Heart left ventricle (tissue), 16 donors: ENCODE results near the gene RFX4. TPM values are rescaled to one million over a fixed set of nuclear protein-coding genes. Genes with fewer than 3 reads are reported as not detected.

Experiments
- ATAC-seq, 4 donors: fragments of 200-7000 bp; cut with Tn5 transposase; one replicate each; pipeline ENCODE4 v1.9.1; 2020 to 2022; ENCODE audit warnings: moderate library complexity in 4 of 4, mild to moderate bottlenecking in 3 of 4, moderate number of reproducible peaks in 1 of 4
- DNase-seq, 5 donors: peaks; one replicate each; pipeline ENCODE4 v3.0.0-alpha.2; 2020
- H3K27ac ChIP-seq, 12 donors: fragments of 200-600 bp; sonication (generic) in 4 of 12; one replicate each; pipeline versions ENCODE4 v1.5.0 to v1.8.0; 2016 to 2022; ENCODE audit warnings: mild to moderate bottlenecking in 2 of 12
- H3K27me3 ChIP-seq, 9 donors: fragments of 200-600 bp; sonication (generic) in 2 of 9; one replicate each; pipeline versions ENCODE4 v1.5.1 to v1.8.0; 2016 to 2022; ENCODE audit warnings: mild to moderate bottlenecking in 3 of 9
- H3K36me3 ChIP-seq, 9 donors: fragments of 200-600 bp; sonication (generic) in 2 of 9; one replicate each; pipeline versions ENCODE4 v1.5.0 to v1.8.0; 2018 to 2022; ENCODE audit warnings: mild to moderate bottlenecking in 2 of 9
- H3K4me1 ChIP-seq, 12 donors: fragments of 200-600 bp; sonication (generic) in 4 of 12; one replicate each; pipeline versions ENCODE4 v1.5.0 to v1.8.0; 2016 to 2022; ENCODE audit warnings: mild to moderate bottlenecking in 3 of 12
- H3K4me3 ChIP-seq, 12 donors: fragments of 200-600 bp; sonication (generic) in 4 of 12; one replicate each; pipeline versions ENCODE4 v1.5.0 to v1.8.0; 2017 to 2022; ENCODE audit warnings: mild to moderate bottlenecking in 9 of 12, moderate library complexity in 4 of 12
- H3K9me3 ChIP-seq, 12 donors: fragments of 200-600 bp; sonication (generic) in 4 of 12; one replicate each; pipeline versions ENCODE4 v1.5.0 to v1.8.0; 2016 to 2022; ENCODE audit warnings: mild to moderate bottlenecking in 1 of 12
- POLR2A ChIP-seq, 2 donors: fragments of 450-650 bp; IDR thresholded peaks; one replicate each; pipeline ENCODE4 v1.6.1; 2017; ENCODE audit warnings: antibody characterized with exemption in 2 of 2, mild to moderate bottlenecking in 2 of 2, moderate library complexity in 2 of 2
- WGBS, 4 donors: extraction: QIAGEN DNeasy Blood & Tissue Kit in 2 of 4; methylation state at CpG; one replicate each; pipeline versions ENCODE4 v1.1.5 to v1.1.7; 2013 to 2018; 5-methylcytosine and 5-hydroxymethylcytosine counted together
- intact Hi-C, 10 donors: fragments of 100-400 bp; cut with DNase I; formaldehyde crosslinking; loops; one replicate each; pipeline versions ENCODE4 v1.11.1 to v1.14.2; 2022
- polyA plus RNA-seq, 2 donors: library from polyadenylated mRNA; stranded (reverse); fragments of 200-250 nt; gene quantifications; one replicate each; pipeline ENCODE4 v1.2.3, GENCODE V29; 2013
- total RNA-seq, 9 donors: library from RNA; depleted of rRNA in 2 of 9; stranded (reverse); fragments of >200 nt in 2 of 9; fragmentation: NEBNext Ultra II Directional in 3 of 9; extraction: Animal tissue kit (Norgen Biotek cat#: 25700) in 3 of 9; gene quantifications; one replicate each; pipeline versions ENCODE4 v1.1.0 to v1.2.4, GENCODE V29; 2016 to 2023
- TF ChIP-seq, protein P1 (sequence below), 12 donors: fragments of 200-600 bp; sonication (generic) in 4 of 12; IDR thresholded peaks; one replicate each; pipeline versions ENCODE4 v1.5.0 to v1.8.0; 2018 to 2022; ENCODE audit warnings: antibody characterized with exemption in 12 of 12, mild to moderate bottlenecking in 5 of 12
- donor health status: ischemic (EF 13 %, LVEDD 7.1; RV severe dilation, severe dysfunction).
- donor health status: healthy with polysubstance abuse.
- donor health status: DM: no; HTN: yes; CAD: no.
- donor health status: DM: no; HTN: no; CAD: no.
- donor health status: ischemic (EF 25% LVEDD 6.9; RV normal size, moderate dysfunction).
- donor health status: ischemic (EF 25% LVEDD 5.7; RV mildly dilated, moderate dysfunction).
- donor health status: healthy.
- donor health status: DM: yes; HTN: yes; CAD: no.
- donor health status: ischemic (EF 35%, LVEDD 5.7; RV mildly dilated, moderate dysfunction).
- donor health status: nonischemic (EF 11% LVEDD 7.7; RV severe dilation, severe dysfunction).
- donor health status: DM: yes; HTN: yes; CAD: no.
- donor health status: PGD.
- donor health status: ischemic (EF 29% LVEDD 5.4; RV normal size, mild dysfunction).
- donor health status: nonischemic (EF 23%, LVEDD 6.1; RV moderate dilation, normal function).

Gene RFX4
- total and polyA plus RNA-seq, 11 donors: 0.09 TPM; not detected in 9

DNA sequence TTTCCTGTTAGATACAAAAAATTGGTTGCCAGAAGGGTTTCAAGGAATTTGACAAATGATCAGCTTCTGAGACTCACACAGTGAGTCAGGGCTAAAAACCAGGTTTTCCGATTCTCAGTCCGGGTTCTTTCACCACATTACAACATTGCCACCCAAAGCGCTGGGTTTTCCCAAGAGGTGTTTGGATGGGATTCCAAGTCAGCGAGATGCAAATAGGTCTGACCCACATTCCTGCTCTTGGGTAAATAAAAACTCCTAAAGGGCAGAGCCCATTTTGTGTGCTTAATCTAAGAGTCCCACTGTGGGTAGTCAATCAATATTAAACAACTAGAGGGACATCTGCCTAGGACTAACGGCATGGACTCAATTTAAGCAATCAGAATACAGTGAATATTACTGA is 186.3 kb downstream of the RFX4 start:
- 65 to 73% (median 69%) methylated on average over 5 of the region's 5 CpGs for WGBS, 4 donors
- intact Hi-C loops: no loop called here
- Histone ChIP-seq H3K9me3 (no peaks in the 10 kb centered on the region), H3K27ac (no peak overlapping the region), H3K4me1 (peaks cover 0 to 44% (median 14%) of the 10 kb centered on the region in 12 donors), H3K36me3 (no peaks in the 10 kb centered on the region), H3K4me3 (no peak overlapping the region), H3K27me3 (peaks cover 0 to 9% (median 0%) of the 10 kb centered on the region in 9 donors)
- ATAC-seq (no peak), DNase-seq (no peak)
- TF ChIP-seq, protein P1, sequence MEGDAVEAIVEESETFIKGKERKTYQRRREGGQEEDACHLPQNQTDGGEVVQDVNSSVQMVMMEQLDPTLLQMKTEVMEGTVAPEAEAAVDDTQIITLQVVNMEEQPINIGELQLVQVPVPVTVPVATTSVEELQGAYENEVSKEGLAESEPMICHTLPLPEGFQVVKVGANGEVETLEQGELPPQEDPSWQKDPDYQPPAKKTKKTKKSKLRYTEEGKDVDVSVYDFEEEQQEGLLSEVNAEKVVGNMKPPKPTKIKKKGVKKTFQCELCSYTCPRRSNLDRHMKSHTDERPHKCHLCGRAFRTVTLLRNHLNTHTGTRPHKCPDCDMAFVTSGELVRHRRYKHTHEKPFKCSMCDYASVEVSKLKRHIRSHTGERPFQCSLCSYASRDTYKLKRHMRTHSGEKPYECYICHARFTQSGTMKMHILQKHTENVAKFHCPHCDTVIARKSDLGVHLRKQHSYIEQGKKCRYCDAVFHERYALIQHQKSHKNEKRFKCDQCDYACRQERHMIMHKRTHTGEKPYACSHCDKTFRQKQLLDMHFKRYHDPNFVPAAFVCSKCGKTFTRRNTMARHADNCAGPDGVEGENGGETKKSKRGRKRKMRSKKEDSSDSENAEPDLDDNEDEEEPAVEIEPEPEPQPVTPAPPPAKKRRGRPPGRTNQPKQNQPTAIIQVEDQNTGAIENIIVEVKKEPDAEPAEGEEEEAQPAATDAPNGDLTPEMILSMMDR (IDR thresholded peaks at IDR 0.05): no peak
- TF ChIP-seq POLR2A (IDR thresholded peaks at IDR 0.05): no peak

DNA sequence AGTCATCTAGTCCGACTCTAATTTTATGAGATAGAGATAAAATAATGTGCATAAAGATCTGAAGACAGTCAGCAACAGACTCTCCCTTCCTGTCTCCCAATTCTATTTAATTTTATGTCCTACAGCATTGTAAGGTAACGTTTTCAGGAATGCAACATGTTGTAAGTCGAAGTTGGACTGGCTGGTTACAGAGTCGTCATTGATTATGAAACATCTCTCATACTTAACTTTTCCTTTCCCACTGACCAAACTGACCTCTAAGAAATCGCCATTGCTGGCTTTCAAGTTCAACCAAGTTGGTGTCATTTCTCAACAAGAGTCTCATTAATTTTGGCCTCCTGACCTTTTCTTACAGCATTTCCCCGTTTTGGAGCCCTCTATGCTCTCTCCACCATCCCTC is 186.7 kb downstream of the RFX4 start:
- Histone ChIP-seq H3K9me3 (no peaks in the 10 kb centered on the region), H3K4me3 (no peak overlapping the region), H3K27me3 (peaks cover 0 to 9% (median 0%) of the 10 kb centered on the region in 9 donors), H3K27ac (no peak overlapping the region), H3K36me3 (no peaks in the 10 kb centered on the region), H3K4me1 (peaks cover 0 to 43% (median 14%) of the 10 kb centered on the region in 12 donors)
- ATAC-seq: no peak
- 72 to 79% (median 74%) methylated on average over 6 of the region's 6 CpGs for WGBS, 4 donors
- DNase-seq: no peak
- TF ChIP-seq, protein P1 (IDR thresholded peaks at IDR 0.05): no peak
- TF ChIP-seq POLR2A (IDR thresholded peaks at IDR 0.05): no peak
- intact Hi-C loops: no loop called here

DNA sequence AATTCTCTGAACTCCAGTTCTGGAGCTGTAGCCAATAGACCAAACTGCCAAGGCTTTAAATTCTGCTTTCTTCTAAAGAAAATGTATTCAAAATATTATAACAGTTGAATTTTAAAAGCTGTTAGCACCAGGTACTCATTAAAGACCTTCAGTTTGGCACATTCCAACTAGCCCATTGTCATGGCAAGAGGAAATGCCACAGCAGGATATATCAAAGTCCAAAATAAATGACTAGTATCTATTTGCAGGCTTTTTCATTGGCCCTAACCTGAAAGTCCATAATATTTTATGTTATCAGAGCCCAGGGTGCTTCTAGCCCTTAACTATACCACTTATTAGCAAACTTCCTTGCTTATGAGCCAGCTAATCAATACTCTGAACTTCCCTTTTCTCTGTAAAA is 188.6 kb downstream of the RFX4 start:
- H3K4me3 ChIP-seq: no peak overlapping the region
- intact Hi-C loops: loop anchor here in 4 of 10 donors (5.0 to 10.0 kb wide), 2 partner anchors 71 to 183 kb away; partner anchors contain the start of gene TMEM263 (in 1 of the 4)
- peaks cover 0 to 9% (median 0%) of the 10 kb centered on the region in 9 donors for H3K27me3 ChIP-seq
- no peaks in the 10 kb centered on the region for H3K36me3 ChIP-seq
- no peak for DNase-seq
- peak overlapping the region in 5 of 12 donors; percentile 16 to 31 (median 19) for H3K27ac ChIP-seq
- H3K4me1 ChIP-seq: peaks cover 5 to 49% (median 18%) of the 10 kb centered on the region in 12 donors
- H3K9me3 ChIP-seq: no peaks in the 10 kb centered on the region
- TF ChIP-seq, protein P1 (IDR thresholded peaks at IDR 0.05): no peak
- no peak for TF ChIP-seq POLR2A (IDR thresholded peaks at IDR 0.05)
- ATAC-seq: no peak

DNA sequence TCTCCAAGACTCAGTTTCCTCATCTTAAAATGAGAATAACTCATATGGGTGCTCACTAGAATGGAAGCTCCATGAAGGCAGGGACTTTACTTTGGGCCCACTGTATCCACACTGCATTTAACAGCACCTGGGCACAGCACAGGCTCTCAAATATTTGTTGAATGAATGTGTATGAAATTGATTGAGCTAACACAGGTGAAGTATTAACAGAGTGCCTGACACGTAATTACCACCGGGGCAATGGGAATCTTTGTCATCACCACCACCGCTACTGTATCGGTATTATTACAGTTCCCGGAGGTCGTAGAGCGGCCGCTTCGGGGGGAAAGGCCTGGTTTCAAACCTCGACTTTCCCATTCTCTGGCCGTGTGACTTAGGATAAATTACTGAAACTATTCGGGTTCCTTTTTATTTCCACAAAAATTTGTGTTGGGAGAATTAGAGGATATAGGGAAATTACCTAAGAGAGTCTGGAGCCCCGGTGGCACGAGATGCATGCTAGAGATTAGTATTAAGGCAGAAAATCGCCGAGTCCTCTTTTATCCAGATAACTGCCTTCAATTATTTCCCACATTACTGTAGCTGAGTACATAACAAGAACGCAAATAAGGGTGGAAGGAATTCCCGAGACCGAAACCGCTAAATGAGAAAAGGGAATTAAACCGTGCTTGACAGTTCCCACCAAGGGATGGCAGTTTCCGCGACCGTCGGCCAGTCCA is 190.6 kb downstream of the RFX4 start:
- no peaks in the 10 kb centered on the region for H3K36me3 ChIP-seq
- H3K27ac ChIP-seq: peak overlapping the region; percentile 71 to 99 (median 96)
- peak overlapping the region; percentile 22 to 96 (median 87) for H3K4me3 ChIP-seq
- ATAC-seq (peak in 3 of 4 donors; percentile 1 to 4 (median 2)), DNase-seq (no peak)
- H3K4me1 ChIP-seq: peaks cover 5 to 31% (median 13%) of the 10 kb centered on the region in 12 donors
- whole genome bisulfite sequencing, 4 donors: 40 to 43% (median 42%) methylated on average over 25 of the region's 25 CpGs
- H3K9me3 ChIP-seq: no peaks in the 10 kb centered on the region
- TF ChIP-seq, protein P1 (IDR thresholded peaks at IDR 0.05): no peak
- no peak for TF ChIP-seq POLR2A (IDR thresholded peaks at IDR 0.05)
- intact Hi-C loops: loop anchor here in 4 of 10 donors (2.0 to 10.0 kb wide), 4 partner anchors 67 to 319 kb away; partner anchors contain the start of genes CRY1 (in 1 of the 4) and TMEM263 (in 1 of the 4)
- no peaks in the 10 kb centered on the region for H3K27me3 ChIP-seq
